ENCODE results near the gene OR51B4. TPM values are rescaled to one million over a fixed set of nuclear protein-coding genes. Genes with fewer than 3 reads are reported as not detected.

Gene OR51B4
- total RNA-seq, 2 experiments from 2014 or later: not detected

GRCh38 chr11:5291207-5291838 lies 10.4 kb downstream of the OR51B4 start:
- ChIA-PET CTCF (interaction anchor here (0.5 to 1.2 kb wide), 2 partner anchors 9 to 20 kb away, joined by 4 read pairs; no protein-coding TSS in a partner anchor), POLR2A (no interaction called here)
- no peak overlapping the region for H3K4me3 Mint-ChIP-seq
- no peaks in the 10 kb centered on the region for H3K4me1 Mint-ChIP-seq
- DNase-seq: no peak
- ATAC-seq: peak; percentile 57
- intact Hi-C loops (cut with DNase I, micrococcal nuclease): loop anchor here (1.0 kb wide), 1 partner anchor 167 kb away; no protein-coding TSS in a partner anchor
- H3K9me3 Mint-ChIP-seq (ENCODE audit: low read depth): no peaks in the 10 kb centered on the region
- H3K27ac Mint-ChIP-seq: no peak overlapping the region
- no peaks in the 10 kb centered on the region for H3K36me3 Mint-ChIP-seq (ENCODE audit: low read depth)
- H3K27me3 Mint-ChIP-seq: no peaks in the 10 kb centered on the region

GRCh38 chr11:5290106-5290505 lies 11.6 kb downstream of the OR51B4 start:
- Mint-ChIP-seq H3K9me3 (ENCODE audit: low read depth) (no peaks in the 10 kb centered on the region), H3K36me3 (ENCODE audit: low read depth) (no peaks in the 10 kb centered on the region), H3K4me1 (no peaks in the 10 kb centered on the region), H3K4me3 (no peak overlapping the region), H3K27ac (no peak overlapping the region), H3K27me3 (no peaks in the 10 kb centered on the region)
- ATAC-seq (no peak), DNase-seq (no peak)
- ChIA-PET CTCF (interaction anchor here (0.7 to 1.2 kb wide), 2 partner anchors 10 to 91 kb away, joined by 3 to 4 read pairs; no protein-coding TSS in a partner anchor), POLR2A (no interaction called here)
- intact Hi-C loops (cut with DNase I, micrococcal nuclease): no loop called here

GRCh38 chr11:5289696-5290095 lies 12.1 kb downstream of the OR51B4 start:
- ChIA-PET POLR2A (no interaction called here), CTCF (interaction anchor here (0.7 kb wide), 1 partner anchor 92 kb away, joined by 3 read pairs; no protein-coding TSS in a partner anchor)
- Mint-ChIP-seq H3K36me3 (ENCODE audit: low read depth) (no peaks in the 10 kb centered on the region), H3K27ac (no peak overlapping the region), H3K4me3 (no peak overlapping the region), H3K9me3 (ENCODE audit: low read depth) (no peaks in the 10 kb centered on the region), H3K27me3 (no peaks in the 10 kb centered on the region), H3K4me1 (no peaks in the 10 kb centered on the region)
- ATAC-seq (no peak), DNase-seq (no peak)
- intact Hi-C loops (cut with DNase I, micrococcal nuclease): no loop called here

GRCh38 chr11:5288906-5289550 lies 12.7 kb downstream of the OR51B4 start:
- CTCF ChIA-PET: interaction anchor here (0.5 kb wide), 1 partner anchor 620 kb away, joined by 4 read pairs; no protein-coding TSS in a partner anchor

GRCh38 chr11:5288108-5288905 lies 13.4 kb downstream of the OR51B4 start:
- Mint-ChIP-seq H3K27me3 (no peaks in the 10 kb centered on the region), H3K36me3 (ENCODE audit: low read depth) (no peaks in the 10 kb centered on the region), H3K27ac (no peak overlapping the region), H3K4me1 (no peaks in the 10 kb centered on the region), H3K4me3 (no peak overlapping the region), H3K9me3 (ENCODE audit: low read depth) (no peaks in the 10 kb centered on the region)
- CTCF ChIA-PET: no interaction called here
- POLR2A ChIA-PET: no interaction called here
- ATAC-seq: no peak
- no peak for DNase-seq
- intact Hi-C loops (cut with DNase I, micrococcal nuclease): no loop called here

More at GRCh38 chr11:5288906-5289550, 12.7 kb downstream of the OR51B4 start:
- DNase-seq: no peak
- Mint-ChIP-seq H3K4me3 (no peak overlapping the region), H3K9me3 (ENCODE audit: low read depth) (no peaks in the 10 kb centered on the region), H3K36me3 (ENCODE audit: low read depth) (no peaks in the 10 kb centered on the region), H3K4me1 (no peaks in the 10 kb centered on the region), H3K27me3 (no peaks in the 10 kb centered on the region), H3K27ac (no peak overlapping the region)
- POLR2A ChIA-PET: no interaction called here
- no peak for ATAC-seq
- intact Hi-C loops (cut with DNase I, micrococcal nuclease): no loop called here

GRCh38 chr11:5286901-5287300 lies 14.8 kb downstream of the OR51B4 start:
- Mint-ChIP-seq H3K36me3 (ENCODE audit: low read depth) (no peaks in the 10 kb centered on the region), H3K4me3 (no peak overlapping the region), H3K4me1 (no peaks in the 10 kb centered on the region), H3K27me3 (no peaks in the 10 kb centered on the region), H3K27ac (no peak overlapping the region), H3K9me3 (ENCODE audit: low read depth) (no peaks in the 10 kb centered on the region)
- intact Hi-C loops (cut with DNase I, micrococcal nuclease): no loop called here
- ChIA-PET POLR2A (no interaction called here), CTCF (no interaction called here)
- no peak for ATAC-seq
- no peak for DNase-seq

- Mint-ChIP-seq H3K36me3 (ENCODE audit: low read depth) (no peaks in the 10 kb centered on the region), H3K4me1 (no peaks in the 10 kb centered on the region), H3K27ac (no peak overlapping the region), H3K4me3 (no peak overlapping the region), H3K9me3 (ENCODE audit: low read depth) (no peaks in the 10 kb centered on the region), H3K27me3 (no peaks in the 10 kb centered on the region)
- DNase-seq: no peak
- ChIA-PET CTCF (interaction anchor here (0.6 kb wide), 1 partner anchor 190 kb away, joined by 3 read pairs; no protein-coding TSS in a partner anchor), POLR2A (no interaction called here)
- intact Hi-C loops (cut with DNase I, micrococcal nuclease): no loop called here
- ATAC-seq: no peak
These were observed 15.4 kb downstream of the OR51B4 start for GRCh38 chr11:5286351-5286750.

- H3K4me3 Mint-ChIP-seq: no peak overlapping the region
- no peaks in the 10 kb centered on the region for H3K36me3 Mint-ChIP-seq (ENCODE audit: low read depth)
- ChIA-PET POLR2A (no interaction called here), CTCF (interaction anchor here (0.6 kb wide), 1 partner anchor 190 kb away, joined by 3 read pairs; no protein-coding TSS in a partner anchor)
- DNase-seq: no peak
- H3K9me3 Mint-ChIP-seq (ENCODE audit: low read depth): no peaks in the 10 kb centered on the region
- ATAC-seq: no peak
- H3K4me1 Mint-ChIP-seq: no peaks in the 10 kb centered on the region
- no peaks in the 10 kb centered on the region for H3K27me3 Mint-ChIP-seq
- intact Hi-C loops (cut with DNase I, micrococcal nuclease): no loop called here
- H3K27ac Mint-ChIP-seq: no peak overlapping the region
These were observed 15.9 kb downstream of the OR51B4 start for GRCh38 chr11:5285703-5286340.

- Mint-ChIP-seq H3K4me3 (no peak overlapping the region), H3K9me3 (ENCODE audit: low read depth) (no peaks in the 10 kb centered on the region), H3K27me3 (no peaks in the 10 kb centered on the region), H3K27ac (no peak overlapping the region), H3K36me3 (ENCODE audit: low read depth) (no peaks in the 10 kb centered on the region), H3K4me1 (peaks cover 2% of the 10 kb centered on the region)
- DNase-seq (no peak), ATAC-seq (no peak)
- ChIA-PET CTCF (interaction anchor here (0.7 kb wide), 1 partner anchor 1097 kb away, joined by 3 read pairs; no protein-coding TSS in a partner anchor), POLR2A (no interaction called here)
- intact Hi-C loops (cut with DNase I, micrococcal nuclease): no loop called here
These were observed 17.1 kb downstream of the OR51B4 start for GRCh38 chr11:5284637-5285036.

GRCh38 chr11:5283882-5284281 lies 17.9 kb downstream of the OR51B4 start:
- H3K27ac Mint-ChIP-seq: no peak overlapping the region
- no peaks in the 10 kb centered on the region for H3K36me3 Mint-ChIP-seq (ENCODE audit: low read depth)
- no peaks in the 10 kb centered on the region for H3K27me3 Mint-ChIP-seq
- no peaks in the 10 kb centered on the region for H3K9me3 Mint-ChIP-seq (ENCODE audit: low read depth)
- no peak overlapping the region for H3K4me3 Mint-ChIP-seq
- POLR2A ChIA-PET: no interaction called here
- intact Hi-C loops (cut with DNase I, micrococcal nuclease): no loop called here
- ATAC-seq (no peak), DNase-seq (no peak)
- peaks cover 2% of the 10 kb centered on the region for H3K4me1 Mint-ChIP-seq
- CTCF ChIA-PET: interaction anchor here (0.7 kb wide), 1 partner anchor 72 kb away, joined by 3 read pairs; no protein-coding TSS in a partner anchor

- Mint-ChIP-seq H3K9me3 (ENCODE audit: low read depth) (no peaks in the 10 kb centered on the region), H3K27ac (no peak overlapping the region), H3K27me3 (no peaks in the 10 kb centered on the region), H3K36me3 (ENCODE audit: low read depth) (no peaks in the 10 kb centered on the region), H3K4me3 (no peak overlapping the region), H3K4me1 (peaks cover 2% of the 10 kb centered on the region)
- POLR2A ChIA-PET: no interaction called here
- ATAC-seq (no peak), DNase-seq (no peak)
- intact Hi-C loops (cut with DNase I, micrococcal nuclease): no loop called here
- CTCF ChIA-PET: no interaction called here
These were observed 18.7 kb downstream of the OR51B4 start for GRCh38 chr11:5283086-5283485.
